ENCODE measurements around the gene GNB4. TPM values are rescaled to one million over a fixed set of nuclear protein-coding genes. Genes with fewer than 3 reads are reported as not detected.

The GNB4 gene
- total and polyA plus RNA-seq, 10 of the 15 experiments (the other 5 are each of a cell fraction or from before 2014, with no cell fraction given): 0.14 to 3.4 (median 1.8) TPM

DNA sequence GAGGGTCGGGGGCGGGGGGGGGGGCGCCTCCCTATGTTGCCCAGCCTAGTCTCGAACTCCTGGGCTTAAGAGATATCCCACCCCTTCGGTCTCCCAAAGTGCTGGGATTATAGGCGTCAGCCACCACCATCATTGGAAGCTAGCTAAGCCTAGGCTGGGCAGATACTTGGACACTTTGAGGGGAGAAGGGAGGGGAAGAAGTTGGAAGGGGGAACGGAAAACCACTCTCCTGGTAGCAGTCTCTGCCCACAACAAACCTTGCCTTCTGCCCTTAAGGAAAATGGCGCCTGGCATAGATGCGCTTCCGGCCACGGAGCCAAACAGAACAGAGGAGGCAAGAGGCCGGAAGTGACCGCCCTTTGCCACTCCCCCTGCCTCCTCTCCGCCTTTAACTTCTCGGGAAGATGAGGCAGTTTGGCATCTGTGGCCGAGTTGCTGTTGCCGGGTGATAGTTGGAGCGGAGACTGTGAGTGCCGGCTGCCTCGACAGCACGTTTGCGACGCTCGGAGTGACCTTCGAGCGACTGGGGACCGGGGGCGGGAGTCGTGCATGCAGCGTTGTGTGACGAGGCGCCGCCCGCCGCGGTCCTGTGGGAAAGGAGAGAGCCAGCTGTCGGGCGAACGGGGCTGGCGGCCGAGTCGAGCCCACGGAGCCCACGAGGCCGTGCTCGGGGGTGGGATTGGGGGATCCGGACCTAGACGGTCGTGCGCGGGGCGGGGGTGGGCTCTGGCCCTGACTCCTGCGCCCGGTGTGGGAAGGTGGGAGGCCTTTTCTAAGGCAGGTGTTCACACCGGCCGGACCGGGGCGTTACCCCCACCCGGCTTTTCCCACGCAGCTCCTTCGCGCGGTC lies 103.7 kb downstream of the GNB4 start, which contains the start of gene MFN1 (continued):
- TF ChIP-seq, protein P1, sequence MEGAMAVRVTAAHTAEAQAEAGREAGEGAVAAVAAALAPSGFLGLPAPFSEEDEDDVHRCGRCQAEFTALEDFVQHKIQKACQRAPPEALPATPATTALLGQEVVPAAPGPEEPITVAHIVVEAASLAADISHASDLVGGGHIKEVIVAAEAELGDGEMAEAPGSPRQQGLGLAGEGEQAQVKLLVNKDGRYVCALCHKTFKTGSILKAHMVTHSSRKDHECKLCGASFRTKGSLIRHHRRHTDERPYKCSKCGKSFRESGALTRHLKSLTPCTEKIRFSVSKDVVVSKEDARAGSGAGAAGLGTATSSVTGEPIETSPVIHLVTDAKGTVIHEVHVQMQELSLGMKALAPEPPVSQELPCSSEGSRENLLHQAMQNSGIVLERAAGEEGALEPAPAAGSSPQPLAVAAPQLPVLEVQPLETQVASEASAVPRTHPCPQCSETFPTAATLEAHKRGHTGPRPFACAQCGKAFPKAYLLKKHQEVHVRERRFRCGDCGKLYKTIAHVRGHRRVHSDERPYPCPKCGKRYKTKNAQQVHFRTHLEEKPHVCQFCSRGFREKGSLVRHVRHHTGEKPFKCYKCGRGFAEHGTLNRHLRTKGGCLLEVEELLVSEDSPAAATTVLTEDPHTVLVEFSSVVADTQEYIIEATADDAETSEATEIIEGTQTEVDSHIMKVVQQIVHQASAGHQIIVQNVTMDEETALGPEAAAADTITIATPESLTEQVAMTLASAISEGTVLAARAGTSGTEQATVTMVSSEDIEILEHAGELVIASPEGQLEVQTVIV (IDR thresholded peaks at IDR 0.05; ENCODE audit: borderline replicate concordance, partially characterized antibody): peak; percentile 78
- TF ChIP-seq RUNX3 (IDR thresholded peaks at IDR 0.05; ENCODE audit: low read length) (peak; percentile 79), TAF1 (IDR thresholded peaks at IDR 0.05; ENCODE audit: borderline replicate concordance, low read depth, low read length) (peak; percentile 82; the same call in 1 of the 2 replicates), KAT2A (conservative IDR thresholded peaks at IDR 0.05; ENCODE audit: control insufficient read depth, low read depth, low read length) (no peak), POLR2AphosphoS2 (IDR thresholded peaks at IDR 0.05; ENCODE audit: low read depth, low read length) (peak; percentile 92), EZH2 (IDR thresholded peaks at IDR 0.05; ENCODE audit: borderline replicate concordance, control insufficient read depth, low read depth, low read length) (no peak), GATAD2B (conservative IDR thresholded peaks at IDR 0.05; ENCODE audit: low read depth) (no peak; the same call in 1 of the 2 replicates), MYC (IDR thresholded peaks at IDR 0.05; ENCODE audit: insufficient read depth, insufficient read length, insufficient replicate concordance, low read length, severe bottlenecking) (no peak), BMI1 (IDR thresholded peaks at IDR 0.05; ENCODE audit: borderline replicate concordance) (no peak)
- TF ChIP-seq, protein P2, sequence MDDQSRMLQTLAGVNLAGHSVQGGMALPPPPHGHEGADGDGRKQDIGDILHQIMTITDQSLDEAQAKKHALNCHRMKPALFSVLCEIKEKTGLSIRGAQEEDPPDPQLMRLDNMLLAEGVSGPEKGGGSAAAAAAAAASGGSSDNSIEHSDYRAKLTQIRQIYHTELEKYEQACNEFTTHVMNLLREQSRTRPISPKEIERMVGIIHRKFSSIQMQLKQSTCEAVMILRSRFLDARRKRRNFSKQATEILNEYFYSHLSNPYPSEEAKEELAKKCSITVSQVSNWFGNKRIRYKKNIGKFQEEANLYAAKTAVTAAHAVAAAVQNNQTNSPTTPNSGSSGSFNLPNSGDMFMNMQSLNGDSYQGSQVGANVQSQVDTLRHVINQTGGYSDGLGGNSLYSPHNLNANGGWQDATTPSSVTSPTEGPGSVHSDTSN (IDR thresholded peaks at IDR 0.05; ENCODE audit: insufficient replicate concordance, low read depth, low read length): no peak

Small RNAs within 50 kb of the gene (small RNA-seq; reads per million reads assigned to genes)
- not detected for gene AC007620.1

Other genes with a start within 250 kb of the GNB4 start
- 2.2 and 2.3 TPM in 2 replicates for gene KCNMB3, start 200.4 kb downstream of the GNB4 start, total RNA-seq (2014; rRNA removed)
- 2.9 and 3.2 TPM in 2 replicates for gene KCNMB3, start 200.4 kb downstream of the GNB4 start, total RNA-seq (2014; rRNA removed; fragmentation: Illumina TruSeq; extraction: Trizol)
- gene KCNMB3, start 200.4 kb downstream of the GNB4 start, total RNA-seq (2021): 1.7 and 2.1 TPM in 2 replicates
- 3.4 and 4.3 TPM in 2 replicates for gene KCNMB3, start 200.4 kb downstream of the GNB4 start, polyA plus RNA-seq (2011; rRNA removed)
- 4.6 and 4.8 TPM in 2 replicates for gene KCNMB3, start 200.4 kb downstream of the GNB4 start, polyA plus RNA-seq (2014; fragmentation: Illumina TruSeq; extraction: Trizol)
- 1 to 10 TPM; 1.2 to 3.2 TPM for gene KCNMB3, start 200.4 kb downstream of the GNB4 start, polyA plus RNA-seq (2014; fragmentation: Nextera tagmentation; extraction: Ambion mirVana)
- 1.7 and 2.2 TPM in 2 replicates for gene KCNMB3, start 200.4 kb downstream of the GNB4 start, polyA plus RNA-seq (2014; rRNA removed)
- gene KCNMB3, start 200.4 kb downstream of the GNB4 start, polyA plus RNA-seq (2016; fragmentation: Nextera tagmentation; extraction: Ambion mirVana): under 1 TPM; 0.20 to 0.62 TPM
- gene ZNF639, start 128.4 kb downstream of the GNB4 start, total RNA-seq (2014; rRNA removed): 46.9 and 56.6 TPM in 2 replicates
- 49.0 and 50.2 TPM in 2 replicates for gene ZNF639, start 128.4 kb downstream of the GNB4 start, total RNA-seq (2014; rRNA removed; fragmentation: Illumina TruSeq; extraction: Trizol)
- 39.0 and 42.2 TPM in 2 replicates for gene ZNF639, start 128.4 kb downstream of the GNB4 start, total RNA-seq (2021)
- 19.6 and 27.3 TPM in 2 replicates for gene ZNF639, start 128.4 kb downstream of the GNB4 start, polyA plus RNA-seq (2011; rRNA removed)
- gene ZNF639, start 128.4 kb downstream of the GNB4 start, polyA plus RNA-seq (2014; fragmentation: Illumina TruSeq; extraction: Trizol): 61.2 and 78.4 TPM in 2 replicates
- gene ZNF639, start 128.4 kb downstream of the GNB4 start, polyA plus RNA-seq (2014; fragmentation: Nextera tagmentation; extraction: Ambion mirVana): 10 to 100 TPM; 16.3 to 17.7 TPM
- gene ZNF639, start 128.4 kb downstream of the GNB4 start, polyA plus RNA-seq (2014; rRNA removed): 28.2 and 38.5 TPM in 2 replicates
- 10 to 100 TPM; 26.9 to 32.0 TPM for gene ZNF639, start 128.4 kb downstream of the GNB4 start, polyA plus RNA-seq (2016; fragmentation: Nextera tagmentation; extraction: Ambion mirVana)
- 51.5 and 67.2 TPM in 2 replicates for gene MFN1, start 103.8 kb downstream of the GNB4 start, total RNA-seq (2014; rRNA removed)
- 40.9 and 43.6 TPM in 2 replicates for gene MFN1, start 103.8 kb downstream of the GNB4 start, total RNA-seq (2014; rRNA removed; fragmentation: Illumina TruSeq; extraction: Trizol)
- gene MFN1, start 103.8 kb downstream of the GNB4 start, total RNA-seq (2021): 53.4 and 55.2 TPM in 2 replicates
- gene MFN1, start 103.8 kb downstream of the GNB4 start, polyA plus RNA-seq (2011; rRNA removed): 120 and 217 TPM in 2 replicates
- 35.9 and 53.1 TPM in 2 replicates for gene MFN1, start 103.8 kb downstream of the GNB4 start, polyA plus RNA-seq (2014; fragmentation: Illumina TruSeq; extraction: Trizol)
- gene MFN1, start 103.8 kb downstream of the GNB4 start, polyA plus RNA-seq (2014; fragmentation: Nextera tagmentation; extraction: Ambion mirVana): 10 to 100 TPM; 14.4 to 15.9 TPM
- 38.7 and 46.8 TPM in 2 replicates for gene MFN1, start 103.8 kb downstream of the GNB4 start, polyA plus RNA-seq (2014; rRNA removed)
- 10 to 100 TPM; 34.3 to 34.6 TPM for gene MFN1, start 103.8 kb downstream of the GNB4 start, polyA plus RNA-seq (2016; fragmentation: Nextera tagmentation; extraction: Ambion mirVana)
- 73.1 and 90.1 TPM in 2 replicates for gene ACTL6A, start 111.5 kb upstream of the GNB4 start, total RNA-seq (2014; rRNA removed)
- 74.2 and 77.3 TPM in 2 replicates for gene ACTL6A, start 111.5 kb upstream of the GNB4 start, total RNA-seq (2014; rRNA removed; fragmentation: Illumina TruSeq; extraction: Trizol)
- 69.3 and 70.2 TPM in 2 replicates for gene ACTL6A, start 111.5 kb upstream of the GNB4 start, total RNA-seq (2021)
- gene ACTL6A, start 111.5 kb upstream of the GNB4 start, polyA plus RNA-seq (2011; rRNA removed): 113 and 154 TPM in 2 replicates
- gene ACTL6A, start 111.5 kb upstream of the GNB4 start, polyA plus RNA-seq (2014; fragmentation: Illumina TruSeq; extraction: Trizol): 109 and 140 TPM in 2 replicates
- 100 to 1,000 TPM; 102 to 123 TPM for gene ACTL6A, start 111.5 kb upstream of the GNB4 start, polyA plus RNA-seq (2014; fragmentation: Nextera tagmentation; extraction: Ambion mirVana)
- gene ACTL6A, start 111.5 kb upstream of the GNB4 start, polyA plus RNA-seq (2014; rRNA removed): 86.7 and 89.8 TPM in 2 replicates
- gene ACTL6A, start 111.5 kb upstream of the GNB4 start, polyA plus RNA-seq (2016; fragmentation: Nextera tagmentation; extraction: Ambion mirVana): 100 to 1,000 TPM; 172 to 197 TPM
- gene MRPL47, start 153.2 kb upstream of the GNB4 start, total RNA-seq (2014; rRNA removed): 36.9 and 40.6 TPM in 2 replicates
- 66.2 and 68.7 TPM in 2 replicates for gene MRPL47, start 153.2 kb upstream of the GNB4 start, total RNA-seq (2014; rRNA removed; fragmentation: Illumina TruSeq; extraction: Trizol)
- 44.7 and 49.8 TPM in 2 replicates for gene MRPL47, start 153.2 kb upstream of the GNB4 start, total RNA-seq (2021)
- 75.2 and 104 TPM in 2 replicates for gene MRPL47, start 153.2 kb upstream of the GNB4 start, polyA plus RNA-seq (2011; rRNA removed)
- gene MRPL47, start 153.2 kb upstream of the GNB4 start, polyA plus RNA-seq (2014; fragmentation: Illumina TruSeq; extraction: Trizol): 72.7 and 85.2 TPM in 2 replicates
- 100 to 1,000 TPM; 215 to 237 TPM for gene MRPL47, start 153.2 kb upstream of the GNB4 start, polyA plus RNA-seq (2014; fragmentation: Nextera tagmentation; extraction: Ambion mirVana)
- gene MRPL47, start 153.2 kb upstream of the GNB4 start, polyA plus RNA-seq (2014; rRNA removed): 43.7 and 51.9 TPM in 2 replicates
- 100 to 1,000 TPM; 117 to 118 TPM for gene MRPL47, start 153.2 kb upstream of the GNB4 start, polyA plus RNA-seq (2016; fragmentation: Nextera tagmentation; extraction: Ambion mirVana)
- gene NDUFB5, start 153.3 kb upstream of the GNB4 start, total RNA-seq (2014; rRNA removed): 121 and 172 TPM in 2 replicates
- gene NDUFB5, start 153.3 kb upstream of the GNB4 start, total RNA-seq (2014; rRNA removed; fragmentation: Illumina TruSeq; extraction: Trizol): 125 and 130 TPM in 2 replicates
- gene NDUFB5, start 153.3 kb upstream of the GNB4 start, total RNA-seq (2021): 84.3 and 92.2 TPM in 2 replicates
- gene NDUFB5, start 153.3 kb upstream of the GNB4 start, polyA plus RNA-seq (2011; rRNA removed): 82.0 and 181 TPM in 2 replicates
- 107 and 117 TPM in 2 replicates for gene NDUFB5, start 153.3 kb upstream of the GNB4 start, polyA plus RNA-seq (2014; fragmentation: Illumina TruSeq; extraction: Trizol)
- gene NDUFB5, start 153.3 kb upstream of the GNB4 start, polyA plus RNA-seq (2014; fragmentation: Nextera tagmentation; extraction: Ambion mirVana): 100 to 1,000 TPM; 318 to 320 TPM
- gene NDUFB5, start 153.3 kb upstream of the GNB4 start, polyA plus RNA-seq (2014; rRNA removed): 99.3 and 127 TPM in 2 replicates
- 100 to 1,000 TPM; 202 to 240 TPM for gene NDUFB5, start 153.3 kb upstream of the GNB4 start, polyA plus RNA-seq (2016; fragmentation: Nextera tagmentation; extraction: Ambion mirVana)
- gene USP13, start 201.6 kb upstream of the GNB4 start, total RNA-seq (2014; rRNA removed): 8.4 and 10.6 TPM in 2 replicates
- 7.8 and 8.1 TPM in 2 replicates for gene USP13, start 201.6 kb upstream of the GNB4 start, total RNA-seq (2014; rRNA removed; fragmentation: Illumina TruSeq; extraction: Trizol)
- 18.3 and 20.8 TPM in 2 replicates for gene USP13, start 201.6 kb upstream of the GNB4 start, total RNA-seq (2021)
- 12.1 and 14.4 TPM in 2 replicates for gene USP13, start 201.6 kb upstream of the GNB4 start, polyA plus RNA-seq (2011; rRNA removed)
- gene USP13, start 201.6 kb upstream of the GNB4 start, polyA plus RNA-seq (2014; fragmentation: Illumina TruSeq; extraction: Trizol): 14.9 and 20.1 TPM in 2 replicates
- gene USP13, start 201.6 kb upstream of the GNB4 start, polyA plus RNA-seq (2014; fragmentation: Nextera tagmentation; extraction: Ambion mirVana): 1 to 10 TPM; 5.3 to 6.6 TPM
- gene USP13, start 201.6 kb upstream of the GNB4 start, polyA plus RNA-seq (2014; rRNA removed): 9.3 and 9.6 TPM in 2 replicates
- 10 to 100 TPM in 1 of 2 experiments, 1 to 10 TPM in 1; 3.2 to 11.7 TPM for gene USP13, start 201.6 kb upstream of the GNB4 start, polyA plus RNA-seq (2016; fragmentation: Nextera tagmentation; extraction: Ambion mirVana)

All from GM12878 (cell line).